NCI-H460 (cell line): ENCODE measurements around the gene ATG2B. TPM values are rescaled to one million over a fixed set of nuclear protein-coding genes. Genes with fewer than 3 reads are reported as not detected.

Experiments
- DNase-seq: peaks from one replicate; pipeline ENCODE4 v3.0.0-alpha.2; 2016; ENCODE audit warnings: low read depth; ENCODE audit errors: extremely low read depth
- small RNA-seq, 2 experiments: library from RNA; depleted of rRNA; stranded (forward); fragments of <200 nt; gene quantifications; one replicate each; pipeline ENCODE3, GENCODE V24; 2014
- total RNA-seq: library from RNA; depleted of rRNA; stranded (reverse); fragments of >200 nt; shearing (Covaris generic); gene quantifications from 2 replicates; pipeline ENCODE4 v1.2.3, GENCODE V29; 2014; rRNA removed

Gene ATG2B
- total RNA-seq, 1 experiment from 2014 or later: 13.1 TPM

- no peak for DNase-seq
Measured at GRCh38 chr14:96231526-96232130, 131.5 kb downstream of the ATG2B start.

DNA sequence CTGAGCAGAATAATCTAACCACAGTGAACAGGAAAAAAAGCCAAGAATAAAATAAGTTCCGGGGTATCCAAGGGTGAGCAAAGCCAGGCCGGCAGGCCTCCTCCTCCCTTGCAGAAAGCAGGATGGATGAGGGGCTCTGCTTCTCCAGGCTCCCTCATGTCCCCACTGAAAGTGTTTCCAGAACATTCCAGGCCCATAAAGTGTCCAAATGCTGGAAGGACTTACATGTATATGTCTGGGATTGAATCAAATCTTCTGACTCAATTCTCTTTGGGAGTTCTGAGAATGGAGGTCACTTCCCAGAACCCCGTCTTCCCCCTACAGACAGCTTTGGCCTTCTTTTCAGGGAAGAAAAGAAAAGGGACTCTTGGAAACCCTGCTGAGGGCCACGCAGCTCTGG is 132.1 kb downstream of the ATG2B start:
- DNase-seq: no peak

GRCh38 chr14:96229315-96229714 is 133.8 kb downstream of the ATG2B start:
- DNase-seq: no peak

Small RNAs within 50 kb of the gene (small RNA-seq; reads per million reads assigned to genes)
- 0.04 to 79.0 reads per million in 2 experiments for gene RNU2-33P

Other genes with a start within 250 kb of the ATG2B start
- not detected in 2 replicates for gene BDKRB2, start 158.5 kb downstream of the ATG2B start, total RNA-seq
- gene BDKRB1, start 107.1 kb downstream of the ATG2B start, total RNA-seq: not detected in 2 replicates
- gene GSKIP, start 185 bp upstream of the ATG2B start, total RNA-seq: 38.6 and 44.0 TPM in 2 replicates
- 0.40 and 0.72 TPM in 2 replicates for gene AK7, start 28.8 kb upstream of the ATG2B start, total RNA-seq
- 141 and 172 TPM in 2 replicates for gene PAPOLA, start 139.0 kb upstream of the ATG2B start, total RNA-seq